Fibroblast of skin of abdomen (primary cell): Measurements from ENCODE around the gene AIRE.
A peak's percentile ranks its signal among the peaks of the same experiment; 100 is the strongest.
"Not testable (repeated sequence)": the region's sequence is repeated elsewhere in the genome, so short reads cannot be mapped to it uniquely, and the experiment has no call there.

Experiments used
- DNase-seq: peaks from one replicate; pipeline ENCODE4 v3.0.0-alpha.2; 2013

The AIRE gene

GRCh38 chr21:44338971-44339910 is 53.6 kb downstream of the AIRE start, which contains the start of gene CFAP410:
TSS of gene CFAP410 (minus strand) at chr21:44339390. CDS start at chr21:44339194, 196 bp downstream.
- peak; percentile 96 for DNase-seq

GRCh38 chr21:44341726-44342458 is 56.2 kb downstream of the AIRE start:
- DNase-seq: not testable (repeated sequence)

DNA sequence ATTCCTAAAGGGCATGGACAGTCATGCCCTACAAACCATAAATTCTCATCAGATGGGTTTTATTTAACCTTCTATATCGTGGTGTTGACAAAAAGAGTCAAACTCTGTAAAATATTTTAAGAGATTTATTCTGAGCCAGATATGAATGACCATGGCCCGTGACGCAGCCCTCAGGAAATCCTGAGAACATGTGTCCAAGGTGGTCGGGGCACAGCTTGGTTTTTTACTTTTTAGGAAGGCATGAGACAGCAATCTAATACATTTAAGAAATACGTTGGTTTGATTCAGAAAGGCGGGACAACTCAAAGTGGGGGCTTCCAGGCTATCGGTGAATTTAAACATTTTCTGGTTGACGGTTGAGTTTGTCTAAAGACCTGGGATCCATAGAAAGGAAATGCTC is 57.3 kb downstream of the AIRE start:
- DNase-seq: not testable (repeated sequence)

- DNase-seq: no peak
Observed at GRCh38 chr21:44344541-44345183, 59.0 kb downstream of the AIRE start.

GRCh38 chr21:44345495-44345894 is 59.8 kb downstream of the AIRE start:
- no peak for DNase-seq

GRCh38 chr21:44347911-44348451 is 62.3 kb downstream of the AIRE start:
- DNase-seq: no peak
